LNCaP clone FGC (cell line): Measurements from ENCODE around the gene SCFD2.

Experiments used
- DNase-seq: peaks from one replicate; pipeline ENCODE4 v3.0.0-alpha.2; 2011; ENCODE audit warnings: low read depth
- H3K4me3 ChIP-seq: 2 replicates; pipeline ENCODE4 v1.5.1; 2011; ENCODE audit warnings: mild to moderate bottlenecking, low read depth, low read length, control low read depth
- TF ChIP-seq, protein P1 (sequence below): IDR thresholded peaks from 2 replicates; pipeline ENCODE4 v1.5.1; 2012; ENCODE audit warnings: mild to moderate bottlenecking; ENCODE audit not compliant: control insufficient read depth, insufficient read depth; ENCODE audit errors: extremely low read depth

The SCFD2 gene

DNA sequence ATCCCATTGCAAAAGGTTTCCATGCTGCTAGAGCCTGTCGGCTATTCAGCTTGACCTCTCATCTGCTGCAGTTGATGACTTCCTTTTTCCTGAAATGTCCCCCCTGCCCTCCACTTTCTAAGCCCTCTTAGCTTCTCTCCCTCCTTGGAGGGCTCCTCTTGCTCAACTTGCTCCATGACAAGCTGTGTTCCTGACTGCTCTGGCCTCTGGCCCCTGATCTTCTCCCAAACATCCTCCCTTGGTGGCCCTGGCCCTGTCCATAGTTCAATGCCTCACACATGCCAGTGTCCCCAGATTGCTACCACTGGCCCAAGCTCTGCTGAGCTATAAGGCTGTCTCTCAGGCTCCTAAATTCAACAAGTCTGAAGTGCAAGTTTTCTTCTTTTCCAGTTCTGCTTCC lies 474.1 kb downstream of the SCFD2 start:
- TF ChIP-seq, protein P1, sequence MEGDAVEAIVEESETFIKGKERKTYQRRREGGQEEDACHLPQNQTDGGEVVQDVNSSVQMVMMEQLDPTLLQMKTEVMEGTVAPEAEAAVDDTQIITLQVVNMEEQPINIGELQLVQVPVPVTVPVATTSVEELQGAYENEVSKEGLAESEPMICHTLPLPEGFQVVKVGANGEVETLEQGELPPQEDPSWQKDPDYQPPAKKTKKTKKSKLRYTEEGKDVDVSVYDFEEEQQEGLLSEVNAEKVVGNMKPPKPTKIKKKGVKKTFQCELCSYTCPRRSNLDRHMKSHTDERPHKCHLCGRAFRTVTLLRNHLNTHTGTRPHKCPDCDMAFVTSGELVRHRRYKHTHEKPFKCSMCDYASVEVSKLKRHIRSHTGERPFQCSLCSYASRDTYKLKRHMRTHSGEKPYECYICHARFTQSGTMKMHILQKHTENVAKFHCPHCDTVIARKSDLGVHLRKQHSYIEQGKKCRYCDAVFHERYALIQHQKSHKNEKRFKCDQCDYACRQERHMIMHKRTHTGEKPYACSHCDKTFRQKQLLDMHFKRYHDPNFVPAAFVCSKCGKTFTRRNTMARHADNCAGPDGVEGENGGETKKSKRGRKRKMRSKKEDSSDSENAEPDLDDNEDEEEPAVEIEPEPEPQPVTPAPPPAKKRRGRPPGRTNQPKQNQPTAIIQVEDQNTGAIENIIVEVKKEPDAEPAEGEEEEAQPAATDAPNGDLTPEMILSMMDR: no peak
- DNase-seq: no peak
- H3K4me3 ChIP-seq: no peak overlapping the region

DNA sequence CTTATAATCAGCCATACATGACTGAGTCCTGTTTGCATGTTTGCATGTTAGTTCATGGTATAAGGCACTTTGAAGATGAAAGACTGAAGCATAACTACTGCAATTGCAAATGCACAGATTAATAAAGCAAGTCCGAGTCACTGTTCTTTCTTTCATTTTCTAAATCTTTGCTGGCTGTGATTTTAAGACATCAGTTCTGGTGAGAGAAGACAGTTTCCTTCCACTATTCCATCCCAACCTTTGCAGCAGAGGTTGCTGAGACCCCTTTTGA lies 475.4 kb downstream of the SCFD2 start:
- no peak overlapping the region for H3K4me3 ChIP-seq
- TF ChIP-seq, protein P1: no peak

DNA sequence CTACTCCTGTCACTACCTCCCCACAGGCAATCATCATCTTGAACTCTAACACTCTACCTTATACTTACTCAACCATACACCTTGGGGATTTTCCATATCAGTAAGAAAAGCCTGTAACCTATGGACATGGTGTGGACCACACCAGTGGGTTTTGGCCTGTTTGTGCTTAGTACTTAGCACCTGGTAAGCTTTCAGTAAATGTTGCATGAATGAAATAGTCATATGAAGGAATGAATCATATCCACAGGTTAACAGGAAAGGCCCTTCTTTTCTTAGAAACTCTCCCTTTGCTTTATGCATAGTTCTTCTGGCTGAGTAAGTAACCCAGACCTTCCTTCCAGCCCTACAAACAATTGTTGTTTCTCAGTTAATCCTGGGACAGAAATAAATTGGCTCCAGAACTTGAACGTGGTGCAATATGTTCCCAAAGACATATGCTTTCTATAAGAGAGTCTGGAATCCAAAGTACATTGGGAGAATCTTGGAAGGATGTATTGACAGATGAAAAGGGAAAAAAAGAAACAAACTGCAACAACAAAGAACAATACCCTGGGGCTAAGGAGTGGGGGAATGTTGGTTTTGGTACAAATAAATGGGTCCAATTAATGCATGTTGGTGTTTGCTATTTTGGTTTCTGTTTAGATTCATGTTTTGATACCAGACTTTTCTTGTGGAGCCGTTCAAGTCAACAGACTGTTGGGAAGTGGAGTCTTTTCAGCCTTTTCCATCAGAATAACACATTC lies 475.9 kb downstream of the SCFD2 start:
- TF ChIP-seq, protein P1: no peak

More for the DNA sequence above, 475.4 kb downstream of the SCFD2 start:
- no peak for DNase-seq

DNA sequence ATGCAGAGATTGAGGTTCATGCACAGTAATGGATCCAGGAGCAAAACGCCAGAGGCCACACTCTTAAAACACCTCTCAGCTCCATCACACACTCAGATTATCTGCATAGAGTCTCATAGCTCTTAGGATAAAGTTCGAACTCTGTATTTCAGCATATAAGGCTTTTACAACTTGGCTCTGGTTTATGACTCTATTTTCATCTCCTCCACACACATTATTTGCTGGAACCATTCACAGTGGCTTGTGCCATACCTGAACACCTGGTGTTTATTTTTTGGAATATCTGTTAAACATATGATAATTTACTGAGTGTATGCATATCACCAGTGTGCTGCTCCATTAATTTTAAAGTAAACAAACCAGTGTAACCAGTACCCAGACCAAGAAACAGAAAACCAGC lies 476.5 kb downstream of the SCFD2 start:
- no peak overlapping the region for H3K4me3 ChIP-seq
- peak; percentile 59 for DNase-seq
- TF ChIP-seq, protein P1: no peak

More for the DNA sequence above, 475.9 kb downstream of the SCFD2 start:
- no peak for DNase-seq
- H3K4me3 ChIP-seq: no peak overlapping the region

DNA sequence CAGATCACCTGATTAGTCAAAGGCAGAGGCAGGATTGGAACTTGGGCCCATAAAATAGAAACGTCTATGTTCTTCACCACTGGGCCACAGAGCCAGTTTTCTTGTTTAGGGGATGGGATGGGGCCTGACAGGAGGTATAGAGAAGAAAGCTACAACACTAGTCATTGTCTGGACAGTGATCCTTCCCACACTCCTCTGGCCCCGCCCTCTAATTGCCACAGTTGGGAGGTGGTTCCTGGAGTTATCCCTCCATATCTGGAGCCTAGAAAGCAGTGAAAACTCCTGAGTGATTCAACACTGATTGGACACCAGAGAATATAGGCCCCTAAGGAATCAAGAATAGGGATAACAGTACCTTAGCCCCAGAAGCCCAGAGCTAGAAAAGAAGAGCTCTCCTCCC lies 480.9 kb downstream of the SCFD2 start:
- DNase-seq: no peak
- no peak overlapping the region for H3K4me3 ChIP-seq
- TF ChIP-seq, protein P1: no peak

DNA sequence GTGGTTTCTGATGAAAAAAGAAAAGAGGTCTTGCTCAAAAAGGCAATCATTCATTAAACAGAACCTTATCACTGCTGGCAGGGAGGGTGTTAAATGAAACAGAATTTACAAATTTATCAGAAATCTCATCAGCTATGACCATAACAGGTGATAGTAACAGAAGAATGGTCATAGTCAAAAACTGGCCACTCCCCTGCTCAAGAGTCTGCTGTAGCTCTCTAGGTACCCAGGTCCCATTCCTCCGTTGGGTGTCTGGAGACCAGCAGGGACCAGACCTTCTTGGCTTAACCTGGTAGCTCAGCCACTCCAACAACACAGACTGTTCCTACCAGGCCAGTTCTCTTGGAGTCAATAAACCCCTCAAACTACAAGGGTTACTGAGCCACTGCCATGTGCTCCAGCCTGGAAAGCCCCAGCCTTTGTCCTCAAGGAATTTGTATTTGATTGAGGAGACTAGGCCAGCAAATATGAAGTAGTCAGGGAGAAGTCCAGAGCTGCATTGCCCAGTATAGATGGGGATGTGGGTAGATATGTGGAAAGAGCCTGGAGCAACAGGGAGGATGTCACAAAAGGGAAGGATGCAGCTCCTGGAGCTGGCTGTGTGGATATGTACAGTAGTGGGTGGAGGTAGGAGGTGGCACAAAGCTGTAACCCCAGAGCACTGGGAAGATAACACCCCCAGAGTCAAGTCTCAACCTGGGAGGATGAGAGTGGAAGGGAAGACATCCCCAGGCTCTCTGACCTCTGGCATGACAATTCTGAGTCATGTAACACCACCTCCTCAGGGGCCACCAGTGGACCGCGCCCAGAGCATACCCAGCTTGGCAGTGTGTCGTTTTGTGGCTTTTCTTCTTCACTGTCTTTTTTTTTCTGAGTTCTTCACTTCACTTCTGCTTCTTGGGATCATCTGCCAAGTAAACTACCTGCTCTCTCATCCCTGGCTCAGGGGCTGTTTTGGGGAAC lies 481.9 kb downstream of the SCFD2 start:
- H3K4me3 ChIP-seq: no peak overlapping the region
- TF ChIP-seq, protein P1: no peak
- DNase-seq: no peak
